ENCODE data around the gene DNAJC12. TPM values are rescaled to one million over a fixed set of nuclear protein-coding genes. Genes with fewer than 3 reads are reported as not detected.
A peak's percentile ranks its signal among the peaks of the same experiment; 100 is the strongest.

Gene DNAJC12
- polyA plus RNA-seq (2013, experiment 1 of 2) = 0.59 TPM
- 0.67 TPM for polyA plus RNA-seq (2013, experiment 2 of 2)

GRCh38 chr10:67837541-67838314 is at the start of gene DNAJC12:
DNAJC12 (minus strand) TSS chr10:67838188; CDS start chr10:67838011, 177 bp downstream.
- Histone ChIP-seq H3K4me3 (ENCODE audit: insufficient read depth in 1 of 2, low read depth in 1 of 2, low read length in 2 of 2) (peak within 1 kb of the TSS in 1 of 2 experiments; percentile 34), H2BK5ac (ENCODE audit: low read depth, low read length, poor library complexity, severe bottlenecking) (no peak within 1 kb of the TSS), H3K27ac (ENCODE audit: low read length, poor library complexity, severe bottlenecking) (no peak within 1 kb of the TSS), H4K91ac (ENCODE audit: low read length) (no peak within 1 kb of the TSS), H3K4ac (ENCODE audit: low read depth in 1 of 2, low read length in 2 of 2) (no peak within 1 kb of the TSS), H3K4me2 (ENCODE audit: low read length, poor library complexity, severe bottlenecking) (no peak within 1 kb of the TSS), H3K27me3 (ENCODE audit: control insufficient read depth in 1 of 2, insufficient read depth in 1 of 2, low read length in 2 of 2) (no peaks in the 10 kb centered on the region), H3K23ac (ENCODE audit: low read length in 2 of 2) (no peak within 1 kb of the TSS), H2BK15ac (ENCODE audit: low read depth, poor library complexity, severe bottlenecking) (no peak within 1 kb of the TSS), H2BK120ac (ENCODE audit: low read depth, low read length) (no peak within 1 kb of the TSS), H2BK12ac (ENCODE audit: low read length in 2 of 2) (no peak within 1 kb of the TSS), H3K18ac (ENCODE audit: low read depth in 1 of 2, low read length in 2 of 2) (no peak within 1 kb of the TSS), H3K79me1 (replicated peaks; ENCODE audit: low read length, poor library complexity, severe bottlenecking) (no peaks in the 10 kb centered on the region), H2AFZ (ENCODE audit: low read depth, low read length) (no peak within 1 kb of the TSS), H2AK5ac (ENCODE audit: low read length, severe bottlenecking) (no peak within 1 kb of the TSS), H3K36me3 (ENCODE audit: control insufficient read depth in 1 of 2, insufficient read depth in 2 of 2, low read depth in 1 of 2, low read length in 2 of 2) (no peaks in the 10 kb centered on the region), H3K14ac (ENCODE audit: low read length in 2 of 2) (no peak within 1 kb of the TSS), H3K4me1 (ENCODE audit: control insufficient read depth, insufficient read depth, low read depth, low read length) (no peaks in the 10 kb centered on the region), H3K9ac (ENCODE audit: low read length) (peak within 1 kb of the TSS; percentile 67), H4K8ac (ENCODE audit: low read length) (no peak within 1 kb of the TSS), H3K9me3 (ENCODE audit: control insufficient read depth, low read length) (peaks cover 6% of the 10 kb centered on the region)
- WGBS = 78% methylated on average over 4 of the region's 5 CpGs
- peak; percentile 47 for DNase-seq

GRCh38 chr10:67884842-67885670 is 47.1 kb upstream of the DNAJC12 start:
- Histone ChIP-seq H3K36me3 (ENCODE audit: control insufficient read depth in 1 of 2, insufficient read depth in 2 of 2, low read depth in 1 of 2, low read length in 2 of 2) (peaks cover 8 to 32% of the 10 kb centered on the region in 2 experiments), H3K4me1 (ENCODE audit: control insufficient read depth, insufficient read depth, low read depth, low read length) (peaks cover 7% of the 10 kb centered on the region)

GRCh38 chr10:67884313-67884841 is 46.4 kb upstream of the DNAJC12 start, which contains the start of gene SIRT1:
SIRT1 (plus strand) TSS chr10:67884656; CDS start chr10:67884722, 66 bp downstream.
- no peaks in the 10 kb centered on the region for H3K9me3 ChIP-seq (ENCODE audit: control insufficient read depth, low read length)
- peak within 1 kb of the TSS; percentile 96 to 98 for H3K18ac ChIP-seq (ENCODE audit: low read depth in 1 of 2, low read length in 2 of 2)
- H3K23ac ChIP-seq (ENCODE audit: low read length in 2 of 2) = no peak within 1 kb of the TSS
- H2BK15ac ChIP-seq (ENCODE audit: low read depth, poor library complexity, severe bottlenecking) = peak within 1 kb of the TSS; percentile 98
- peaks cover 7% of the 10 kb centered on the region for H3K4me1 ChIP-seq (ENCODE audit: control insufficient read depth, insufficient read depth, low read depth, low read length)
- peaks cover 1% of the 10 kb centered on the region for H3K79me1 ChIP-seq (replicated peaks; ENCODE audit: low read length, poor library complexity, severe bottlenecking)
- H2AK5ac ChIP-seq (ENCODE audit: low read length, severe bottlenecking) = no peak within 1 kb of the TSS
- peak within 1 kb of the TSS; percentile 77 to 79 for H3K4me3 ChIP-seq (ENCODE audit: insufficient read depth in 1 of 2, low read depth in 1 of 2, low read length in 2 of 2)
- H4K8ac ChIP-seq (ENCODE audit: low read length) = peak within 1 kb of the TSS; percentile 92
- H3K9ac ChIP-seq (ENCODE audit: low read length) = peak within 1 kb of the TSS; percentile 93
- H2BK5ac ChIP-seq (ENCODE audit: low read depth, low read length, poor library complexity, severe bottlenecking) = peak within 1 kb of the TSS; percentile 94
- peak within 1 kb of the TSS; percentile 87 to 93 for H3K4ac ChIP-seq (ENCODE audit: low read depth in 1 of 2, low read length in 2 of 2)
- peak within 1 kb of the TSS; percentile 75 for H4K91ac ChIP-seq (ENCODE audit: low read length)
- peak; percentile 96 for DNase-seq
- peak within 1 kb of the TSS in 1 of 2 experiments; percentile 93 for H3K14ac ChIP-seq (ENCODE audit: low read length in 2 of 2)
- H3K27me3 ChIP-seq (ENCODE audit: control insufficient read depth in 1 of 2, insufficient read depth in 1 of 2, low read length in 2 of 2) = no peaks in the 10 kb centered on the region
- under 1% methylated on average over 58 of the region's 62 CpGs for WGBS
- peaks cover 5 to 25% of the 10 kb centered on the region in 2 experiments for H3K36me3 ChIP-seq (ENCODE audit: control insufficient read depth in 1 of 2, insufficient read depth in 2 of 2, low read depth in 1 of 2, low read length in 2 of 2)
- peak within 1 kb of the TSS; percentile 76 for H2AFZ ChIP-seq (ENCODE audit: low read depth, low read length)
- peak within 1 kb of the TSS; percentile 71 for H3K4me2 ChIP-seq (ENCODE audit: low read length, poor library complexity, severe bottlenecking)
- H2BK120ac ChIP-seq (ENCODE audit: low read depth, low read length) = peak within 1 kb of the TSS; percentile 95
- H3K27ac ChIP-seq (ENCODE audit: low read length, poor library complexity, severe bottlenecking) = peak within 1 kb of the TSS; percentile 78
- peak within 1 kb of the TSS in 1 of 2 experiments; percentile 14 for H2BK12ac ChIP-seq (ENCODE audit: low read length in 2 of 2)

More at GRCh38 chr10:67884842-67885670, 47.1 kb upstream of the DNAJC12 start:
- H3K4me3 ChIP-seq (ENCODE audit: insufficient read depth in 1 of 2, low read depth in 1 of 2, low read length in 2 of 2) = peak overlapping the region; percentile 77 to 79
- H3K14ac ChIP-seq (ENCODE audit: low read length in 2 of 2) = peak overlapping the region in 1 of 2 experiments; percentile 93
- H3K18ac ChIP-seq (ENCODE audit: low read depth in 1 of 2, low read length in 2 of 2) = peak overlapping the region; percentile 96 to 98
- H3K9me3 ChIP-seq (ENCODE audit: control insufficient read depth, low read length) = no peaks in the 10 kb centered on the region
- peaks cover 3% of the 10 kb centered on the region for H3K79me1 ChIP-seq (replicated peaks; ENCODE audit: low read length, poor library complexity, severe bottlenecking)
- no peak overlapping the region for H2BK12ac ChIP-seq (ENCODE audit: low read length in 2 of 2)
- H2AFZ ChIP-seq (ENCODE audit: low read depth, low read length) = peak overlapping the region; percentile 76
- H3K23ac ChIP-seq (ENCODE audit: low read length in 2 of 2) = no peak overlapping the region
- peak overlapping the region; percentile 98 for H2BK15ac ChIP-seq (ENCODE audit: low read depth, poor library complexity, severe bottlenecking)
- H4K8ac ChIP-seq (ENCODE audit: low read length) = peak overlapping the region; percentile 92
- H3K4ac ChIP-seq (ENCODE audit: low read depth in 1 of 2, low read length in 2 of 2) = peak overlapping the region; percentile 87 to 93
- H3K9ac ChIP-seq (ENCODE audit: low read length) = peak overlapping the region; percentile 93
- under 1% methylated on average over 31 of the region's 73 CpGs for WGBS
- peak; percentile 85 for DNase-seq
- no peaks in the 10 kb centered on the region for H3K27me3 ChIP-seq (ENCODE audit: control insufficient read depth in 1 of 2, insufficient read depth in 1 of 2, low read length in 2 of 2)
- peak overlapping the region; percentile 94 for H2BK5ac ChIP-seq (ENCODE audit: low read depth, low read length, poor library complexity, severe bottlenecking)
- peak overlapping the region; percentile 71 for H3K4me2 ChIP-seq (ENCODE audit: low read length, poor library complexity, severe bottlenecking)
- H2BK120ac ChIP-seq (ENCODE audit: low read depth, low read length) = peak overlapping the region; percentile 95
- H3K27ac ChIP-seq (ENCODE audit: low read length, poor library complexity, severe bottlenecking) = peak overlapping the region; percentile 51
- H2AK5ac ChIP-seq (ENCODE audit: low read length, severe bottlenecking) = no peak overlapping the region
- peak overlapping the region; percentile 75 for H4K91ac ChIP-seq (ENCODE audit: low read length)

Data from mesenchymal stem cell (in vitro differentiated cells and primary cell).